Smooth muscle cell (in vitro differentiated cells): ENCODE measurements around the gene EFL1. TPM values are rescaled to one million over a fixed set of nuclear protein-coding genes. Genes with fewer than 3 reads are reported as not detected.

ENCODE experiments used
- DNase-seq: peaks from one replicate; lab custom pipeline; 2025; ENCODE audit not compliant: unreplicated experiment; lab: John Stamatoyannopoulos, UW
- H2AFZ ChIP-seq: fragments of 200-600 bp; sonication (generic); 2 replicates; pipeline ENCODE4 v1.6.0; 2016; ENCODE audit warnings: antibody characterized with exemption, low read depth, mild to moderate bottlenecking
- H3F3A ChIP-seq: fragments of 200-600 bp; sonication (generic); 2 replicates; pipeline ENCODE4 v1.6.0; 2017; ENCODE audit warnings: antibody characterized with exemption, low read depth
- H3K27ac ChIP-seq: fragments of 200-600 bp; sonication (generic); 2 replicates; pipeline ENCODE4 v1.5.1; 2016; ENCODE audit warnings: low read depth, mild to moderate bottlenecking
- H3K27me3 ChIP-seq: fragments of 200-600 bp; sonication (generic); 2 replicates; pipeline ENCODE4 v1.6.1; 2016; ENCODE audit warnings: low read depth, mild to moderate bottlenecking
- H3K36me3 ChIP-seq: fragments of 200-600 bp; sonication (generic); 2 replicates; pipeline ENCODE4 v1.5.1; 2016; ENCODE audit warnings: low read depth
- H3K4me1 ChIP-seq: fragments of 200-600 bp; sonication (generic); 2 replicates; pipeline ENCODE4 v1.5.1; 2016; ENCODE audit warnings: low read depth
- H3K4me2 ChIP-seq: fragments of 200-600 bp; sonication (generic); 2 replicates; pipeline ENCODE4 v1.6.0; 2016; ENCODE audit warnings: mild to moderate bottlenecking
- H3K4me3 ChIP-seq: fragments of 200-600 bp; sonication (generic); 2 replicates; pipeline ENCODE4 v1.5.1; 2016; ENCODE audit warnings: mild to moderate bottlenecking
- H3K79me2 ChIP-seq: fragments of 200-600 bp; sonication (generic); 2 replicates; pipeline ENCODE4 v1.6.0; 2016; ENCODE audit warnings: low read depth, mild to moderate bottlenecking
- H3K9ac ChIP-seq: fragments of 200-600 bp; sonication (generic); 2 replicates; pipeline ENCODE4 v1.6.0; 2016; ENCODE audit warnings: low read depth
- H3K9me3 ChIP-seq: fragments of 200-600 bp; sonication (generic); replicated peaks from 2 replicates; pipeline ENCODE4 v1.5.1; 2016; ENCODE audit warnings: low read depth
- H4K20me1 ChIP-seq: fragments of 200-600 bp; sonication (generic); 2 replicates; pipeline ENCODE4 v1.6.0; 2016; ENCODE audit warnings: low read depth
- WGBS: methylation state at CpG from one replicate; pipeline ENCODE4 v1.1.7; 2016; ENCODE audit warnings: low lambda C conversion rate; 5-methylcytosine and 5-hydroxymethylcytosine counted together
- polyA plus RNA-seq: library from polyadenylated mRNA; unstranded; fragments of >200 nt; fragmentation: Nextera tagmentation; extraction: Ambion mirVana; gene quantifications from 2 replicates; pipeline ENCODE4 v1.2.1, GENCODE V29; 2016
- total RNA-seq: library from RNA; depleted of rRNA; stranded (reverse); fragments of >200 nt; gene quantifications from 2 replicates; pipeline ENCODE4 v1.2.3, GENCODE V29; 2014
- TF ChIP-seq, protein P1 (sequence below): fragments of 200-600 bp; sonication (generic); IDR thresholded peaks from 2 replicates; pipeline ENCODE4 v1.5.1; 2017; ENCODE audit warnings: borderline replicate concordance, mild to moderate bottlenecking, antibody characterized with exemption; ENCODE audit not compliant: insufficient read depth, poor library complexity, severe bottlenecking

EFL1 gene
- total and polyA plus RNA-seq, 2 experiments from 2014 or later = 4.5 to 12.8 TPM

DNA sequence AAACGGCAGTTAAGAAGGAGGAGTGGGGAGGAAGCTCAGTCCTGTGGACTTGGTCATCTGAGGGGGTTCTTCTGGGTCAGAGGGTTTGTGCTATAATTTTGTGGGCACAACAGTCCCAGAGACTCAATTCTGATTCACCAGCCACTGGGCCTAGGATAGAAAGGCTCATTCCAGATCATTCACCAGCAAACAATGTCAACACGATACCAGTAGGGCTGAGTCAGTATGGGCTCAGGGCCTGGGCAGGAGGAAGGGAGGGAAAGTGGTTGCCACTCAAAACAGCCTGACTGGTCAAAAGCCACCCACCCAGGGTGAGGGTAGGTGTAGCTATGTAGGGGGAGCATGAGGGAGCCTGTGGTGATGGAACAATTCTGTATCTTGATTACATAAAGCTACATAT is 129.8 kb downstream of the EFL1 start:
- no peaks in the 10 kb centered on the region for H3K9me3 ChIP-seq
- DNase-seq = no peak
- H3K79me2 ChIP-seq = no peaks in the 10 kb centered on the region
- H3F3A ChIP-seq = no peaks in the 10 kb centered on the region
- no peak overlapping the region for H3K4me3 ChIP-seq
- WGBS = 40% methylated on average over 2 of the region's 2 CpGs
- H4K20me1 ChIP-seq = no peaks in the 10 kb centered on the region
- TF ChIP-seq, protein P1, sequence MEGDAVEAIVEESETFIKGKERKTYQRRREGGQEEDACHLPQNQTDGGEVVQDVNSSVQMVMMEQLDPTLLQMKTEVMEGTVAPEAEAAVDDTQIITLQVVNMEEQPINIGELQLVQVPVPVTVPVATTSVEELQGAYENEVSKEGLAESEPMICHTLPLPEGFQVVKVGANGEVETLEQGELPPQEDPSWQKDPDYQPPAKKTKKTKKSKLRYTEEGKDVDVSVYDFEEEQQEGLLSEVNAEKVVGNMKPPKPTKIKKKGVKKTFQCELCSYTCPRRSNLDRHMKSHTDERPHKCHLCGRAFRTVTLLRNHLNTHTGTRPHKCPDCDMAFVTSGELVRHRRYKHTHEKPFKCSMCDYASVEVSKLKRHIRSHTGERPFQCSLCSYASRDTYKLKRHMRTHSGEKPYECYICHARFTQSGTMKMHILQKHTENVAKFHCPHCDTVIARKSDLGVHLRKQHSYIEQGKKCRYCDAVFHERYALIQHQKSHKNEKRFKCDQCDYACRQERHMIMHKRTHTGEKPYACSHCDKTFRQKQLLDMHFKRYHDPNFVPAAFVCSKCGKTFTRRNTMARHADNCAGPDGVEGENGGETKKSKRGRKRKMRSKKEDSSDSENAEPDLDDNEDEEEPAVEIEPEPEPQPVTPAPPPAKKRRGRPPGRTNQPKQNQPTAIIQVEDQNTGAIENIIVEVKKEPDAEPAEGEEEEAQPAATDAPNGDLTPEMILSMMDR = no peak
- peak overlapping the region; percentile 58 for H3K27ac ChIP-seq
- H3K27me3 ChIP-seq = no peaks in the 10 kb centered on the region
- no peak overlapping the region for H3K9ac ChIP-seq
- no peak overlapping the region for H2AFZ ChIP-seq
- H3K36me3 ChIP-seq = no peaks in the 10 kb centered on the region
- no peak overlapping the region for H3K4me2 ChIP-seq
- no peaks in the 10 kb centered on the region for H3K4me1 ChIP-seq

DNA sequence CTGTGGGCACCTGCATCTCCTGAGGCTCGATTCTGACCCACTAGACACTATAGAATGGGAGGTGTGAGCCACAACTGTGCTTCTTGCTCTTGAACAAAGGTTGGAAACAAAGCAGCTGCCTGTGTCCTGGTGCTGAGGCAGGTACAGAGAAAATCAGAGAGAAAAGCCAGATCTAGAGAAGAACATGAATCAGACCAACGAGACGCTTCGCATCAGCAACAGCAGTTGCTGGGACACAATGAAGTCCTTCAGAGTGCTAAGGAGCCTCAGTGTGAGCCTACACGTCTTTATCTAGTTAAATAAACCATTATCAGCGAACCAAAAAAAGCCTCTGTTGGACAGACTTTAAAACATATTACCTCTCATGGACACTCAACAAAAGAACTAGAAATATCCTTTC is 130.4 kb downstream of the EFL1 start:
- TF ChIP-seq, protein P1 = no peak
- H3F3A ChIP-seq = no peaks in the 10 kb centered on the region
- H3K4me1 ChIP-seq = no peaks in the 10 kb centered on the region
- no peaks in the 10 kb centered on the region for H4K20me1 ChIP-seq
- no peak overlapping the region for H3K9ac ChIP-seq
- no peaks in the 10 kb centered on the region for H3K9me3 ChIP-seq
- H3K27me3 ChIP-seq = no peaks in the 10 kb centered on the region
- no peak overlapping the region for H2AFZ ChIP-seq
- WGBS = 72% methylated on average over 6 of the region's 6 CpGs
- DNase-seq = no peak
- H3K79me2 ChIP-seq = no peaks in the 10 kb centered on the region
- H3K4me3 ChIP-seq = no peak overlapping the region
- no peaks in the 10 kb centered on the region for H3K36me3 ChIP-seq
- peak overlapping the region; percentile 58 for H3K27ac ChIP-seq
- no peak overlapping the region for H3K4me2 ChIP-seq

DNA sequence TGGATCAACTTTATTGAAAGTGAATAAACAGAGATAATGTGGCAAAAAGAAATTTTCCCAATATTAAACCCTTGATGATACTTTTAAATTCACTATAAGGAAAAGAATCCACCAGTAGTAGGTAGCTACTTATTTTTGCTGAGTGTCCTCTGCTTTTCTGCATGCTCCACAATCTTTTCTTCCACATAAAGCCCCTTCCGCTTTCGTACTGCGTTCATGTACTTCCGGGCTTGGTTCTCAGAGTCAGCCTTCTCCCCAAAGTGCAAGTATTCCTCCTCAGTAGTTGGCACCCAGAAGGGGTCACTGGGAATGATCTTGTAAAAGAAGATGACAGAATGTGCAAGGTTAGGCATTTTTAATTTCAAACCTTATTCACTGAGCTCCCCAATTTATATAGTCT is 132.3 kb downstream of the EFL1 start:
- no peaks in the 10 kb centered on the region for H3K27me3 ChIP-seq
- H3K27ac ChIP-seq = no peak overlapping the region
- 96% methylated on average over 4 of the region's 4 CpGs for WGBS
- no peaks in the 10 kb centered on the region for H3K4me1 ChIP-seq
- H3K9ac ChIP-seq = no peak overlapping the region
- H2AFZ ChIP-seq = no peak overlapping the region
- H3K9me3 ChIP-seq = no peaks in the 10 kb centered on the region
- no peaks in the 10 kb centered on the region for H3F3A ChIP-seq
- H3K4me3 ChIP-seq = no peak overlapping the region
- H3K79me2 ChIP-seq = no peaks in the 10 kb centered on the region
- no peaks in the 10 kb centered on the region for H4K20me1 ChIP-seq
- H3K4me2 ChIP-seq = no peak overlapping the region
- no peak for DNase-seq
- TF ChIP-seq, protein P1 = no peak
- H3K36me3 ChIP-seq = no peaks in the 10 kb centered on the region

DNA sequence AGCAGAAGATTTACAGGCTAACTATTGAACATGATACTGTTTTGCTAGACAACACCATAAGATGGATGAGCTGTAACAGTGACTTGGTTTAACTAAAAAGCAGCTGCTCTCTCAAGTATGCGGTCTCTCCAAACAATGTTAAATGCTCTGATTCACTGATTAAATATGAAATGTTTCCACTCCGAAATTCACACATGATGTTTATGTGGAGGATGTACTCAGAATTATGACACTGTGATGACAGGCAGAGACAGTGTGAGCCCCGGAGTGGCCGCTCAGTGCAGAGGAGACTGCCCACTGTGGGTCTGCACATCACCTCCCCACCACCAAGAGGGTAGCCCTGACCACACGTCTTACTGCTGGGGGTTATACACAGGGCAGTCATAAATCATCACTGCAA is 132.8 kb downstream of the EFL1 start:
- Histone ChIP-seq H3K27ac (no peak overlapping the region), H3K4me3 (no peak overlapping the region), H3F3A (no peaks in the 10 kb centered on the region), H3K27me3 (no peaks in the 10 kb centered on the region), H3K4me1 (no peaks in the 10 kb centered on the region), H3K4me2 (no peak overlapping the region), H2AFZ (no peak overlapping the region), H3K9ac (no peak overlapping the region), H4K20me1 (no peaks in the 10 kb centered on the region), H3K36me3 (no peaks in the 10 kb centered on the region), H3K9me3 (no peaks in the 10 kb centered on the region), H3K79me2 (no peaks in the 10 kb centered on the region)
- no peak for DNase-seq
- TF ChIP-seq, protein P1 = no peak
- WGBS = 58% methylated on average over 5 of the region's 5 CpGs
